Right renal cortex interstitium (tissue), 3 donors: ENCODE results near the gene ARFIP1. TPM values are rescaled to one million over a fixed set of nuclear protein-coding genes. Genes with fewer than 3 reads are reported as not detected.
"Not testable (repeated sequence)": the region's sequence is repeated elsewhere in the genome, so short reads cannot be mapped to it uniquely, and the experiment has no call there.

ENCODE experiments used
- DNase-seq, 3 donors: peaks; one replicate each; pipeline ENCODE4 v3.0.0-alpha.2; 2013; ENCODE audit warnings: low read depth in 3 of 3, low spot score in 2 of 3
- polyA plus RNA-seq, 3 donors: library from polyadenylated mRNA; unstranded; fragments of 120-200 nt; gene quantifications; one replicate each; pipeline ENCODE4 v1.2.1, GENCODE V29; 2013; ENCODE audit not compliant: insufficient read length in 3 of 3

ARFIP1 gene, protein sequence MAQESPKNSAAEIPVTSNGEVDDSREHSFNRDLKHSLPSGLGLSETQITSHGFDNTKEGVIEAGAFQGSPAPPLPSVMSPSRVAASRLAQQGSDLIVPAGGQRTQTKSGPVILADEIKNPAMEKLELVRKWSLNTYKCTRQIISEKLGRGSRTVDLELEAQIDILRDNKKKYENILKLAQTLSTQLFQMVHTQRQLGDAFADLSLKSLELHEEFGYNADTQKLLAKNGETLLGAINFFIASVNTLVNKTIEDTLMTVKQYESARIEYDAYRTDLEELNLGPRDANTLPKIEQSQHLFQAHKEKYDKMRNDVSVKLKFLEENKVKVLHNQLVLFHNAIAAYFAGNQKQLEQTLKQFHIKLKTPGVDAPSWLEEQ
- polyA plus RNA-seq: 10 to 100 TPM; 41.7 to 45.1 (median 43.3) TPM

DNA sequence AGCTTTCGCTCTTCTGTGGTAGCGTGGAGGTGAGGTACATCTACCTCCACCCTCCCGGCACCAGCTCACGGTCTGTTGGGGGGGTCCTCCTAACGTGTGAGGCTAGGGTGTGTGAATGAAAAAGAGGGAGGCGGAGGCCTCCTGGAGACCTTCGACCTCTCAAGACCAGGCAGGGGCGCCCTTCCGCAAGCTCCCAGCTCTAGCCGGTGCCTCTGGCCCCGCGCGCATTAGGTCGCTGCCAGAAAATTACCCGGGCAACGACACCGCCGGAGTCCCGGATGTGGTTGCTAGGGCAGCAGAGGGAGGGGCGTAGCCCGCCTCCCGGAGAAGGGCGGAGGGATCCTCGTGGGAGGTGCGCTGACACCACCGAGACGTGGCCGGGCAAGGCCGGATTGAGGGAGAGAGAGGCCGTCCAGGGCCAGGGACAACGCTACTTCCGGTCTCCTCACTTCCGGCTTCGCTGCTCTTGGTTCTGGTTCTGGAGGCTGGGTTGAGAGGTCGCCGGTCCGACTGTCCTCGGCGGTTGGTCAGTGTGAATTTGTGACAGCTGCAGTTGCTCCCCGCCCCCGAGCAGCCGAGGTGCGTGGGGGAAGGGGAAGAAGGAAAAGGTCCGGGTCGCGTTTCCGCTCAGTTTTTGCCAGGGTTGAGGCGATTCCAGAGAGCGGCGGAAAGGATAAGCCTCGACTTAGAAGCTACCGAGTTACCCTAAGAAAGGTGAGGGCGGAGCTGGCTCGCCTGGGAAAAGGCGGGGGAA is at the start of gene ARFIP1, which contains the start of gene TIGD4:
Gene ARFIP1, plus strand, starts transcription at position 442 of the 754 bp plus-strand sequence. CDS start 49,680 bp downstream, outside the sequence.
Gene TIGD4, minus strand, starts transcription at position 218 of the 754 bp plus-strand sequence. CDS start 8,726 bp downstream, outside the sequence.
- peak; percentile 89 to 92 (median 90) for DNase-seq

DNA sequence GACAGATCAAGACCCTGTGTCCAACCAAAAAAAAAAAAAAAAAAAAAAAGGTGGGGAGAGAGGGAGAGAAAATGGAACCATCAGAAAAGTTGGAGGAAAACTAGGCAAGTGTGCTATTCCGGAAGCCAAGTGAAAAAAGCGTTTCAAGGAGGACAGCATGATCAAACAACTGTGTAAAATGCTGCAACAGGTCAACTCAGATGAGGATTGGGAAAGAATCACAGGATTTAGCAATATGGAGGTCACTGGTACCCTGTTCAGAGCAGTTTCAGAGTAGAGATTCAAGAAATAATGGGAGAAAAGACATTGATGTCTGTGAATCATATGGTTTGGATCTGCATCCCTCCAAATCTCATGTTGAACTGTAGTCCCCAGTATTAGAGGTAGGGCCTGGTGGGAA is 47.8 kb upstream of the ARFIP1 start:
- no peak for DNase-seq

DNA sequence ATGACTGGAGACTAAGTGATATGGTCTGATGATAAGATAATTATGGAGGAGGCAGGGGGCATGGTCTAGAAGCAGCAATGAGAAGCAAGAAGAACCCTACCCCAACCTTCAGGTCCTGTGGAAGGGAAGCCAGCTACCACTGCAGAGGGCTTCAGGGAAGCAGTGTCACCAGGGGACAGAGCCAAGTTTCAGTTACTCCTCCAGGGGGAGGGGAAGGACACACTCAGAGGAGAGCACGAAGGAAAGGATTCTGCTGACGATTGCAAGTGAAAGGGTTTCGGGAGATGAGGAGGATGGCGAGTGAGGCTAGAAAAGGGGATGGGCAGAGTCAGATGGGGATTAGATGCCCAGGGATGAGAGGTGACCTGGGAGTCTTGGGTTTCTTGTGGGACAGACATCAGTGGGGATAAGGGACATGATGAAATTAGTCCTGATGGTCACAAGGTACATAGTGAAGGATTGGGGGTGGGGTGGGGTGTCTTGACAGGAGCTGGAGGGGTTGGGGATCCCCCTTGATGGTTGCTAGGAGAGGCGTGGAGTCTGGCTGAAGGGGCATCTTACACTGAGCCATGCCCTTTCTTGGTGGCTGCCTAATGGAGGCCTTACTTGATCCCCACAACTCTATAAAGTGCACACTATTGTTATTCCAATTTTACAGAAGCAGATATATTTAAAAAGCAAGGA is 45.6 kb upstream of the ARFIP1 start:
- DNase-seq: no peak

DNA sequence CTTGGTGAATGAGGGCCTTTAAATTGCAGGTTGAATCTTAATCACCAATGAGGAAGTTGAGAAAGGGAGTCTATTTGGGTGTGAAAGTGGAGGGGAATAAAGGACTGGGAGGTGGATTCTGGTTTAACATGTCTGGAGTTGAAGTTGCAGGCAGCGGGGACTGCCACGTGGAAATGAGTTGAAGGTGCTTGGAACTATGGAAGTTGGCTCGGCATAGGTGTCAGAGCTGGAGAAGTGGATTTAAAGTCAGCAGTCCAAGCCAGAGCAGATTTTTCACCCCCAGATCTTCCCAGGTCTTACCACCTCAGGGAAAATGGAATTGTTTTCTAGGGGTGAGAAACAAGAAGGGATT is 45.1 kb upstream of the ARFIP1 start:
- no peak for DNase-seq

DNA sequence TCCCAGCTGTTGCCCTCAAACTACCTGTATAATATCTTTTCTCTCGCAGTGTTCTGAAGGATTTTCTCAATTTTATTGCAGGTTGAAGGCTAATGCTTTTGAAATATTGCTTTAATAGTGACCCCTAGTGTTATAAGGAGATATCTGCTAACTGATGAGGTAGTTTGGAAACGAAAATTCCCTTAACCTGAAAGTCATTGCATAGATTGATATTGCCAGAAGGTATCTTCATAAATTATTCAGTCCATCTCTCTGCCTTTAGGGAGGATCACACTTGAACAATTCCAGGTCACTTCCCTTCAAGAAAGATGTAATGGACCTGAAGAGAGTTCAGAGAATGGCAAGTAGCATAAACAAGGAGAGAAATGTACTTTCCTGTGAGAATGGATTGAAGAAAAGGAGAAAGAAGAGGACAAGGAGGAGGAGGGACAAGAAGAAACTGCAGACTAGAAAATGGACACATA is 44.3 kb upstream of the ARFIP1 start:
- DNase-seq: no peak

DNA sequence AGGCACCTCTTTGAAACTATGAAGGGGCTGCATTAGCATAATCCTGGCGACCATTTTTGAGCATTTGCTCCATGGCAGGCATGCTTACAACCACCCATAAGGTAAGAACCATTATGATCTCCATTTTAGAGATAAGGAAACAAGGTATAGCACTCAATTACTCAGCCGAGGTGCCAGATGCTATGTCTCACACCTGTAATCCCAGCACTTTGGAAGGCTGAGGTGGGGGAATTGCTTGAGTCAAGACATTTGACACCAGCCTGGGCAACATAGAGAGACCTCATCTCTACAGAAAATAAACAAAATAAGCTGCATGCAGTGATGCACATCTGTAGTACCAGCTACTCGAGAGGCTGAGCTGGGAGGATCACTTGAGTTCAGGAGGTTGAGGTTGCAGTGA is 43.8 kb upstream of the ARFIP1 start:
- no peak for DNase-seq

DNA sequence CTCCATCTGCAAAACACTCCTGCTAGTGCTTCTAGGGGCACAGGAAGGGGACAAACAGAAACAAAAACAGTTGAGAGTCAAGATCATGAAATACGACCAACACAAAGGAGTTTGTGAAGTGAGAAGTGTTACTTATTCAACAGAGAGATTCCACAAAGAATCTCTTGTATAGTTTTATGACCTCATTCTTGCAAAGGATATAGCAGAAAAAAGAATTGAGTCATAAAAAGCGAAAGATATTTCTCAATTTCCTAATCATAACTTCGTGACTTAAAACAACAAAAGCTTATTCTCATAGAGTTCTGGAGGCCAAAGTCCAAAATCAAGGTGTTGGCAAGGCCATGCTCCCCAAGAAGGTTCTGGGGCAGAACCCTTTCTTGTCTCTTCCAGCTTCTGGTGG is 40.9 kb upstream of the ARFIP1 start:
- DNase-seq: no peak

DNA sequence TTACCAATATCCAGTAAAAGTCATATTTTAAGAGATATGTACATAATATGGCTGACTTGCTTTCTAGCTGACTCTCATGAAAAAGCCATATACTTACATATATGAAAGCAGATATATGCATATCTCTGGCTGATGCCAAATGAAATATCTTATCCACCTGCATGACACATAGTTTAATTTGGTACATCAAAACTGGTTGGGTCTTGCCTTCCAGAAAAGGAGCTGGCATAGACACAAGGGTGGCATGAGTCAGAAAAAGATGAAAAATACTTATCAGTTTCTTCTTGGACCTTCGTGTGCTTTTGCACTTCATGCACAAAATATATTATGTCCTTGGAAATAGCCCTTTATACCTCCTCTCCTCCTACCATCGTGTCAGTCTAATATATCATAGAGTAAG is 32.3 kb upstream of the ARFIP1 start:
- DNase-seq: no peak

DNA sequence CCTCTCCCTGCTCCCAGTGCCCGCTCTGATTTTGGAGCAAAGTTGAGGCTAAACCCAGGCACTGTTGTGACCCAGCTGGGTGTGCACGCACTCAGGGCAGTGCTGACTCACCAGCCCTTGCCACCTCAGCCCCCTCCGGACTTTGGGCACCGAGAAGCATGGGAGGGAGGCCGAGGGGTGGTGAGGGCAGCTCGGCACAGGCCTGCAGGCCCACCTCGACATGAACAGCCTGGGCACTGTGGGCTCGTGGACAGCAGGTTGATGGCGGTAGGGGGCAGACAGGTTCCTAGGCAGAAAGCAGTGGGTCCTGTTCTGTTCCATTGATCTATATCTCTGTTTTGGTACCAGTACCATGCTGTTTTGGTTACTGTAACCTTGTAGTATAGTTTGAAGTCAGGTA is 31.1 kb upstream of the ARFIP1 start:
- no peak for DNase-seq

DNA sequence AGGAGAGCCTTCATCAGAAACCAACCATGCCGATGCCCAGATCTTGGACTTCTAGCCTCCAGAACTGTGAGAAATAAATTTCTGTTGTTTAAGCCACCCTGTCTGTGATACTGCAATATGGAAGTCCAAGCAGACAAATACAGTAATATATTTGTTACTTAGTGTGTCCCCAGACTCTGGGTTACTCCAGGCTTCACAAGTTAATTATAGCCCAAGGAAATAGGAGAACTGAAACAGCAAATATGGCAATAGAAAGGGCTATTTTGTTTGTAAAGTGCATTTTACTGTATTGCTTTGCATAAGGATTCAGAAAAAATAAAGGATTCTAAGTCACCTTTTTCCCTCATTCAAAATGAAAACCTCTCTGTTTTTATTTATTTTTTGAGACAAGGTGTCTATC is 16.0 kb upstream of the ARFIP1 start:
- DNase-seq: no peak

DNA sequence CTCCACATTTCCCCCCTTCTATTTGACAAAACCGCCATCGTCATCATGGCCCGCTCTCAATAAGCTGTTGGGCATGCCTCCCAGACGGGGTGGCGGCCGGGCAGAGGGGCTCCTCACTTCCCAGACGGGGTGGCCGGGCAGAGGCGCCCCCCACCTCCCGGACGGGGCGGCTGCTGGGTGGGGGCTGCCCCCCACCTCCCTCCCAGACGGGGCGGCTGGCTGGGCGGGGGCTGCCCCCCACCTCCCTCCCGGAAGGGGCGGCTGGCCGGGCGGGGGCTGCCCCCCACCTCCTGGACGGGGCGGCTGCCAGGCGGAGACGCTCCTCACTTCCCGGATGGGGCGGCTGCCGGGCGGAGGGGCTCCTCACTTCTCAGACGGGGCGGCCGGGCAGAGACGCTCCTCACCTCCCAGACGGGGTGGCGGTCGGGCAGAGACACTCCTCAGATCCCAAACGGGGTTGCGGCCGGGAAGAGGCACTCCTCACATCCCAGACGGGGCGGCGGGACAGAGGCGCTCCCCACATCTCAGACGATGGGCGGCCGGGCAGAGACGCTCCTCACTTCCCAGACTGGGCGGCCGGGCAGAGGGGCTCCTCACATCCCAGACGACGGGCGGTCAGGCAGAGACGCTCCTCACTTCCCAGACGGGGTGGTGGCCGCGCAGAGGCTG is 14.6 kb upstream of the ARFIP1 start:
- DNase-seq: not testable (repeated sequence)

DNA sequence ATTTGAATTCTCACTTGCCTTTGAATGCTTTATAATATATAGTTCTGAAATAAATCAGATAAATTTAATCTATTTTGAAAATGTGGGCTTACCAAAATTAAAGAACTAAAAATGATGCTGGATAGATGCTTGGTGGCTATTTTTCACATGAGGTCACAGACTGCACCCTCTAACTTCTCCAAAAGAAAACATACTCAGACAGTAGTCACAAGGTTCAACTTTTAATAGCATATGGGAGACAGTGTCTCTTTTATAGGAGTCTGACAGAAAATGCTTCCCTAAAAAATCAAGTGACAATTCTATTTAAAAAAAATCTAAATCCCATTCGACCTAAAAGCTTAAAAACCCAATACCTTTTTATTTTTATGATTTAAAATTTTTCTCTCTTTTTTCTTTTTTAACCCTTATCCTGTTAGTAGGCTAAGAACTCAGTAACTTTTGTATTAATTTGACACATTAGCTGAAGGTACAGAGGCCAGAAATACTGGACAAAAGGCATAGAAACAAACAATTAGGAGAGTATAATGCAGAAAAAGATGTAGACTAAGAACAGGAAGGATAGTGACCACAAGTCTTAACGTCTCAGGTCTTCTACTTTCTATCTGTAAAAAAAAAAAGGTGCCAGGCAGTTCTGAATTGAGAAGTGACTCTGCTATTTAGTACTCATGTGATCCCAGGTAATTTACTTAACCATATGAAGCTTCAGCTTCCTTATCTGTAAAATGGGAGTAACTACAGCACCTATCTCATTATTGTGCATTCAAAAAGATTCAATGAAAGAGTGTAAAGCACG is 7.8 kb upstream of the ARFIP1 start:
- DNase-seq: no peak

DNA sequence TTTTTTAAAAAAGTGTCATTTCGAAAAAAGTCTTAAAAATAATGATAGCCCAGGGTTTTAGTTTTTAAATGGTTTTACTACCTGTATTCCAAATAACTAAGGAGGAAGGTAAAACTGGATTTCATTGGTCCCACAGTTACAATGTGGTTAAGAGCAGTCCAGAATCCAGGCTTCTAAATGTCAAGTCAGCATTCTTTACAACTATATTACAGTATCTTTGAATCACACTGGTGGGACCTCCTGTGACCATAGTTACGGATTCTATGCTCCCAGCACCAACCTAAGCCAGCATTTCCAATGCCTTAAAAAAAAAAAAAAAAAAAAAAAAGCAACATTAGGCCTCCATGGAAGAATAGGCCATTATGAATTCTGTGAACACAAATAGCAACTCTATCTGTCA is 6.4 kb upstream of the ARFIP1 start:
- DNase-seq: no peak

DNA sequence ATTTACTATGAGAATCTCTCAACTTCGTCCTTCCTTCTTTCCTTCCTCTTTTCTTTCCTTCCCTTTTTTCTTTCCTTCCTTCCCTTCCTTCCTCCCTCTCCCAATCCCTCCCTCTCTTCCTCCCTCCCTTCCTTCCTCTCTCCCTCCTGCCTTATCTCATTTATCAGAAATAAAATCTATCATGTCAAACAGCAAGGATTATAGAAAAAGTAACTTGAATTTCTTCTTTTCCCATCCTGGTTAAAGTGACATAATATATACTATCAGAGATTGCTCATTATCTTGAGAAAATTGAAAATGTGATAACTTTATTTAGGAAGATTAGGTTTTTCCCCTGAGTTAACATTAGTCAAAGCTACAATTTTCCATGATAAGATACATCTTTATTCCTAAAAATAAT is 5.8 kb upstream of the ARFIP1 start:
- no peak for DNase-seq

DNA sequence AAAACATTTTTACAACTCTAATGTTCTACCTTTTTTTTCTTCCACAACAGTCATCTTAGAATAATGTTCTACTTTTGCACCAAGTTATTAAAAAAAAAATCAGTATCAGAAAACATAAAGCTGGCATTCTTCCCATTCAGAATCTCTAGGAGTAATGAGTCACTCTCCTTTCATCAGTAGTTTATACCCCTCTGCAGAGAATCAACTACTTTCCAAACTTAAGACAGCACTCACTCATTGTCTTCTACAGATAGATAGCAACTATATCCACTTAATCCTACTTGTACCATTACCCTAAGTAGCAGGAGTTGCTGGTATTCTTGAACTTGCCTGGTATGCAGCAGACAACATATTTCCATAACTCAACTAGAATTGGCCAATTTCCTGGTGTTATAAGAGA is 3.4 kb upstream of the ARFIP1 start:
- DNase-seq: no peak

DNA sequence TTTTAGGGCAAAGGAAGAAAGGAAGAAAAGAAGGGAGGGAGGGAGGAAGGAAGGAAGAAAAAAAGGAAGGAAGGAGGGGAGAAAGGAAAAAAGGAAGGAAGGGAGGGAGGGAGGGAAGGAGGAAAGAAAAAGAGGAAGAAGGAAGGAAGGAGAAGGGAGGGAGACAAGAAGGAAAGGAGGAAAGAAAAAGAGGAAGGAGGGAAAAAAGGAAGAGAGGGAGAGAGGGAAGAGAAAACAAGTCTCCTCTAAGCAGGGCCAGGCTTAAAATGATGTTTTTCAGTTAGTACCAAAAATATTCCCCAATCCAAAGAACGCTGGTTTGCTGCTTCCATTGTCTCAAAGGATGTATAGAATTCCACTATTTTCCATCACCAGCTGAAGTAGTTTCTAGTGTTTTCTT is 2.3 kb upstream of the ARFIP1 start:
- no peak for DNase-seq

DNA sequence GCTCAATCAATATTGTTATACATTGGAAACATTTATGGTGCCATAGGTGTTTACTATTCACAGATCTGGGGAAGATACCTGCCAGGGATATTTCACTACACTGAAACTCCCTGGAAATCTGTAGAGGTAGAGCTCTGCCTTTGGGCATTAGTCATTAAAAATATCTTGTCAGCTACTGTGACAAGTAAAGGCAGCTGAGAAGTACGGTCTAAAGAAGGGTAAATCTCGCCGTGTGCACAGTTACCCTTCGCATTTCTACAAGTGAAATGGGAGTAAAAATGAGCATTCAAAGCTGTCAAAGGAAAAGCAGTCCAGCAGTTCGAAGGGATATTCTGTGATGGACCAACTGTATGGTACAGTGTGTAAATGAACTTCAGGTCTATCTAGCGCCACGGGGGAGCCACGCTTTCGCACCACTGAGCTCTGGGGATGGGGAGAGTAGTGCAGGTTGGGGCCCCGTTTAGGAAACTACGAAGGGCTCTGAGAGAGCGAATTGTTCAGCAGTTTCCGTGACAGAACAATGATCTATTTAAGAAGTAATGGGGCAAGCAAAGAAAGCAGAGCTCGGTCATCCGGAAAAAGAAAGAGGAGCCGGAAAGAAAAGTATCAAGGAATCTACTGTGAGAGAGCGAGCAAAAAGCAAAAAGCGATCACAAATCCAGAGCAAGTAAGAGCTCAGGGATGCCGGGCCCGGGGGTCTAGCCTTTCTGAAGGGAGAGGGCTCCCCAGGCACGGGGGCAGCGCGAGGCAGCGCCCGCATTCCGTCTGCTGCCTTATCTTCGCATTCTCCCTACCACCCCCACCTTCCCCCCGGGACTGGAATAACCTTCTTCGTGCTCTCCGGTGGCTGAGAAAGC is 870 bp upstream of the ARFIP1 start:
- DNase-seq: peak; percentile 18 to 33 (median 32)

DNA sequence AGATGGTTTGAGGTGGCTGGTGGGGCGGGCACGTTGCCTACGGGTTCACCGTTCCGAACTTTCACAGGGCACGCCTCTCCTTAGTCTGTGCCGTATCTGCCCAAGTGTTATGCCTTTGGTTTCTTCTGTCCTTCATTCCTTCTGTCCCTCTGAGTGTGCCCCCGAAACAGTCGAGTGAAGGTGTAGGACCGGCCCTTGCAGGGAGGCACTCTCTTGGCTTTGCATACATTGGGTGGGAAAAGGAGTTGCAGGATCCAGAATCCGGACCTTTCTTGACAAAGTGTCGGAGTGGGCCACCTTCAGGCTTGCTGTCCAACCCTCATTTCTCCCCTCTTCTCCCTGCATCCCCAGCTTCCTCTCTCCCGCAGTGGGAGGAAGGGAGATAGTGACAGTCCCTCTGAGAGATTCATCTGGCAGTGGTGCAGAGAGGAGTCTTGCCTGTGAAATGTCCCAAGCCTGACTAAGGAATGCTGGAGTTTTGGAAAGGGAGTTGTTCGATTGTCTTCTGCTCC is 569 bp downstream of the ARFIP1 start:
- peak in 2 of 3 donors; percentile 24 to 34 for DNase-seq
